Esophagus squamous epithelium (tissue), 4 donors: Measurements from ENCODE around the gene ALAS1.

ENCODE experiments used
- CTCF ChIP-seq, 6 experiments: fragments of 450-650 bp in 4 of 6; fragments of 200-600 bp in 2 of 6; sonication (generic) in 2 of 6; IDR thresholded peaks; one replicate each; pipeline ENCODE4 v1.5.1; 2016 to 2019; ENCODE audit warnings: antibody characterized with exemption in 6 of 6, mild to moderate bottlenecking in 4 of 6, moderate library complexity in 4 of 6
- POLR2A ChIP-seq, 4 donors: fragments of 450-650 bp; IDR thresholded peaks; one replicate each; pipeline ENCODE4 v1.6.1; 2017; ENCODE audit warnings: antibody characterized with exemption in 4 of 4, mild to moderate bottlenecking in 4 of 4, moderate library complexity in 3 of 4

GRCh38 chr3:52176180-52176752, 21.7 kb upstream of the ALAS1 start:
- no peak for TF ChIP-seq POLR2A (IDR thresholded peaks at IDR 0.05)
- no peak for TF ChIP-seq CTCF (IDR thresholded peaks at IDR 0.05)
